Natural killer cell treated with Interleukin-12 subunit alpha and Interleukin-12 subunit beta and Interleukin-15 and Interleukin-18, amount 100 ng/mL, for 72 hours (primary cell): ENCODE results near the gene RUVBL2. TPM values are rescaled to one million over a fixed set of nuclear protein-coding genes. Genes with fewer than 3 reads are reported as not detected.
A peak's percentile ranks its signal among the peaks of the same experiment; 100 is the strongest.

Experiments used
- ATAC-seq, 2 donors: fragments of 150-1000 bp; cut with Tn5 transposase in 1 of 2; sonication (Bioruptor Pico), chemical (Tn5 transposase) in 1 of 2; 2 replicates each; pipeline ENCODE4 v1.10.0; 2021
- DNase-seq: peaks from one replicate; pipeline ENCODE4 v3.0.0; 2022; ENCODE audit warnings: low spot score
- H3K27ac Mint-ChIP-seq, 2 donors: 1 replicate in 1 of 2; 2 replicates in 1 of 2; pipeline ENCODE4 v1.8.0; 2022; ENCODE audit warnings: mixed read lengths in 2 of 2, mild to moderate bottlenecking in 1 of 2, moderate library complexity in 1 of 2
- H3K27me3 Mint-ChIP-seq, 2 donors: 1 replicate in 1 of 2; 2 replicates in 1 of 2; pipeline ENCODE4 v1.8.0; 2022; ENCODE audit warnings: mixed read lengths in 2 of 2
- H3K36me3 Mint-ChIP-seq: one replicate; pipeline ENCODE4 v1.8.0; 2022; ENCODE audit warnings: mixed read lengths
- H3K4me1 Mint-ChIP-seq, 2 donors: 1 replicate in 1 of 2; 2 replicates in 1 of 2; pipeline ENCODE4 v1.8.0; 2022; ENCODE audit warnings: low read depth in 2 of 2, mixed read lengths in 2 of 2, mild to moderate bottlenecking in 1 of 2
- H3K4me3 Mint-ChIP-seq: one replicate; pipeline ENCODE4 v1.8.0; 2022; ENCODE audit warnings: mixed read lengths
- H3K9me3 Mint-ChIP-seq: 2 replicates; pipeline ENCODE4 v1.8.0; 2022; ENCODE audit warnings: mixed read lengths
- total RNA-seq, 2 donors: library from RNA; stranded (reverse); gene quantifications; one replicate each; pipeline ENCODE4 v1.2.3, GENCODE V29; 2022

The RUVBL2 gene
- total RNA-seq, 2 donors from 2014 or later: 101 to 173 TPM

GRCh38 chr19:48988860-48989259 lies 4.8 kb upstream of the RUVBL2 start:
- no peak for ATAC-seq
- Mint-ChIP-seq H3K9me3 (no peaks in the 10 kb centered on the region), H3K27ac (no peak overlapping the region), H3K4me1 (peaks cover 20 to 27% of the 10 kb centered on the region in 2 donors), H3K4me3 (no peak overlapping the region), H3K36me3 (peaks cover 8% of the 10 kb centered on the region), H3K27me3 (no peaks in the 10 kb centered on the region)
- no peak for DNase-seq

- peaks cover 27 to 31% of the 10 kb centered on the region in 2 donors for H3K4me1 Mint-ChIP-seq
- no peak overlapping the region for H3K27ac Mint-ChIP-seq
- no peaks in the 10 kb centered on the region for H3K9me3 Mint-ChIP-seq
- DNase-seq: no peak
- no peaks in the 10 kb centered on the region for H3K27me3 Mint-ChIP-seq
- no peak for ATAC-seq
- peaks cover 8% of the 10 kb centered on the region for H3K36me3 Mint-ChIP-seq
- H3K4me3 Mint-ChIP-seq: no peak overlapping the region
Observed at GRCh38 chr19:48989701-48990291, 3.9 kb upstream of the RUVBL2 start.

- Mint-ChIP-seq H3K4me3 (no peak overlapping the region), H3K4me1 (peaks cover 33 to 37% of the 10 kb centered on the region in 2 donors), H3K36me3 (peaks cover 8% of the 10 kb centered on the region), H3K27me3 (no peaks in the 10 kb centered on the region), H3K9me3 (no peaks in the 10 kb centered on the region), H3K27ac (peak overlapping the region in 1 of 2 donors; percentile 95)
- ATAC-seq: no peak
- DNase-seq: no peak
Observed at GRCh38 chr19:48990400-48990799, 3.3 kb upstream of the RUVBL2 start.

GRCh38 chr19:48991011-48991609 lies 2.6 kb upstream of the RUVBL2 start:
- Mint-ChIP-seq H3K9me3 (no peaks in the 10 kb centered on the region), H3K36me3 (peaks cover 8% of the 10 kb centered on the region)

DNA sequence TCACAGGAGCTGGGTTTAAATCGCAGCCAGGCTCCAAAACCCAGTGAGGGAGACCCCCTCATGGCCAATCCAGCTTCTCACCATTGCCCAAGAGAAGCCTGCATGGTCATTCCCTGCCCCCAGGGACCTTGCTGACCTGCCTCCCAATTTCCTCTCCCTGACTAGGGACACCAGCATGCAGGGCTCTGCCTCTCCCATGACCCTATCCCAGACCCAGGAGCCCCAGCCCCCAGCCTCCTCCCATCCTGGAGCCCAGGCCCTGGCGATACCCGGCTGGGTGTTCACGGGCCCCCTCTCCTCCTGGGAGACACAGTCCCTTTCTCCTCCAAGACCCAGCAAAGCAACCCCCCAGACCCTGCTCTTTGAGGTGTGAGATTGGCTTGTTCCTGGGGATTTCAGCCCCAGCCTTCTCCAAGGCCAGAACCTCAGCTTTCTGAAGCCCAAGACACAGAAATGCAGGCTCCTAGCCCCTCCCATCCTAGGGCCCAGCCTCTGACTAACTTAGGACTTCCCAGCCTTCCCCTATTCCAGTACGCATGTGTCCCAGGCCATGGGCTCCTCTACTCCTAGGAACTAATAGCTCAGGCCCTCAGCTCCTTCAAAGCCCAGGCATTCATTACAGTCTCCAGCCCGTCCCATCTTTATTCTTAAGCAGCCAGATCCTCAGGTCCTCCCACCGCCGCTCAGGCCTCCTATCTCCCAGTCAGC lies 1.7 kb upstream of the RUVBL2 start:
- no peaks in the 10 kb centered on the region for H3K9me3 Mint-ChIP-seq
- no peaks in the 10 kb centered on the region for H3K27me3 Mint-ChIP-seq
- peaks cover 8% of the 10 kb centered on the region for H3K36me3 Mint-ChIP-seq
- no peak for ATAC-seq
- peak overlapping the region; percentile 95 to 96 for H3K27ac Mint-ChIP-seq
- no peak for DNase-seq
- H3K4me1 Mint-ChIP-seq: peaks cover 34 to 38% of the 10 kb centered on the region in 2 donors
- peak overlapping the region; percentile 99 for H3K4me3 Mint-ChIP-seq

More at GRCh38 chr19:48991011-48991609, 2.6 kb upstream of the RUVBL2 start:
- H3K4me3 Mint-ChIP-seq: peak overlapping the region; percentile 10
- DNase-seq (no peak), ATAC-seq (no peak)
- peak overlapping the region in 1 of 2 donors; percentile 95 for H3K27ac Mint-ChIP-seq
- no peaks in the 10 kb centered on the region for H3K27me3 Mint-ChIP-seq
- H3K4me1 Mint-ChIP-seq: peaks cover 34 to 37% of the 10 kb centered on the region in 2 donors

GRCh38 chr19:48992581-48993174 lies 1.0 kb upstream of the RUVBL2 start:
- DNase-seq (peak; percentile 63), ATAC-seq (no peak)
- peak overlapping the region; percentile 95 to 96 for H3K27ac Mint-ChIP-seq
- H3K27me3 Mint-ChIP-seq: no peaks in the 10 kb centered on the region
- H3K4me3 Mint-ChIP-seq: peak overlapping the region; percentile 99
- H3K4me1 Mint-ChIP-seq: peaks cover 34 to 41% of the 10 kb centered on the region in 2 donors
- H3K36me3 Mint-ChIP-seq: peaks cover 8% of the 10 kb centered on the region
- no peaks in the 10 kb centered on the region for H3K9me3 Mint-ChIP-seq

DNA sequence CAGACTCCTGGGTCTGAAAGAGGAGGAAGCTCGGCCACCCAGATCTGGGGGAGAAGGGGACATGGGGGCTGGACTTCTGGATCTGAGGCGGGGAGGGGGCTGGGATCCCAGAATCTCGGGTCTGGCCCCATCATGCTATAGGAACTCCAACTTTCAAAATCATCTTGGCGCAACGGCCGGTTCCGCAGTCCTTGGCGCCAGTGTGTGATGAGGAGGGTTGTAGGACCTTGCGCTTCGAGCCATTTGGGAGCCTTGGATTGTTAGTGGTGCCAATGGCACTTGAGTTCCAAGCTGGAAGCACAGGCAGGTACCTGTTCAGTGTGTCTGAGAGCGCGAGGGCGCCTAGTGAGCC lies 324 bp downstream of the RUVBL2 start:
- ATAC-seq (no peak), DNase-seq (no peak)
- Mint-ChIP-seq H3K4me3 (peak overlapping the region; percentile 99), H3K27me3 (no peaks in the 10 kb centered on the region), H3K36me3 (peaks cover 4% of the 10 kb centered on the region), H3K4me1 (peaks cover 34 to 42% of the 10 kb centered on the region in 2 donors), H3K27ac (peak overlapping the region; percentile 95 to 96), H3K9me3 (no peaks in the 10 kb centered on the region)

DNA sequence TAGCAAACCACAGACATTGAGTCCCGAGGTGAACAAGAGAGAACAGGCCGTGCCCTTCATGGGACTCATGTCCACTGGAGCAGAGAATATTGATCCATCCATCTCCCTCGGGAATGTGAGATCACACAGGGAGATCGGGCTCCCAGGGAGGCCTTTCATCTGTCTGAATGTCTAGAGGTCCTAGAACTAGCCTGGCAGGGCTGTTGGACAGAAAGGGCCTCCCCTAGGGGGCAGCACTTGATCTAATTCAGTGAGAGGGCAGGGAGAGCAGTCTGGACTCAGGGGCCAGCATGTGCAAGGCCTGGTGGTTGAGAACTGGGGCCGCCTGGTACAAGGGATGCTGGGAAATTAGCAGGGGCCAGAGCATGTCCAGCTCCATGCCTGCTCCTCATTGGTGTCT lies 4.3 kb downstream of the RUVBL2 start:
- H3K36me3 Mint-ChIP-seq: no peaks in the 10 kb centered on the region
- no peak for DNase-seq
- no peak overlapping the region for H3K27ac Mint-ChIP-seq
- H3K4me3 Mint-ChIP-seq: no peak overlapping the region
- peaks cover 18 to 28% of the 10 kb centered on the region in 2 donors for H3K4me1 Mint-ChIP-seq
- no peaks in the 10 kb centered on the region for H3K27me3 Mint-ChIP-seq
- no peak for ATAC-seq
- no peaks in the 10 kb centered on the region for H3K9me3 Mint-ChIP-seq

GRCh38 chr19:48999481-49000325 lies 6.0 kb downstream of the RUVBL2 start:
- no peaks in the 10 kb centered on the region for H3K9me3 Mint-ChIP-seq
- H3K4me1 Mint-ChIP-seq: peaks cover 7 to 22% of the 10 kb centered on the region in 2 donors
- ATAC-seq (peak; percentile 77 to 78), DNase-seq (peak; percentile 77)
- H3K4me3 Mint-ChIP-seq: no peak overlapping the region
- H3K36me3 Mint-ChIP-seq: no peaks in the 10 kb centered on the region
- H3K27me3 Mint-ChIP-seq: no peaks in the 10 kb centered on the region
- H3K27ac Mint-ChIP-seq: no peak overlapping the region

DNA sequence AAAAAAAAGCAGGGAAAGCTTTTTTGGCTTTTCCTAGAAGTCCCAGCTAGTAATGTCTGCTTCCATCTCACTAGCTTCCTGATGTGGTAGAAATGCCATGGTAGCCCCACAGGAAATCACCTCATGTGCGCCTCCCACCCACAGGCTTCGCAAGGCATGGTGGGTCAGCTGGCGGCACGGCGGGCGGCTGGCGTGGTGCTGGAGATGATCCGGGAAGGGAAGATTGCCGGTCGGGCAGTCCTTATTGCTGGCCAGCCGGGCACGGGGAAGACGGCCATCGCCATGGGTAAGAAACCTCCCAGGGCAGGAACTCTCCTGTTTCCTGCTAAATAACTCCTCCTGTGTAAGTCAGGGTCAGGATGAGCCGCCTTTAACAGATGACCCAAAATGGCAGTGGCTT lies 10.4 kb downstream of the RUVBL2 start:
- Mint-ChIP-seq H3K4me3 (no peak overlapping the region), H3K27ac (no peak overlapping the region), H3K4me1 (peaks cover 0 to 6% of the 10 kb centered on the region in 2 donors), H3K36me3 (no peaks in the 10 kb centered on the region), H3K27me3 (no peaks in the 10 kb centered on the region), H3K9me3 (no peaks in the 10 kb centered on the region)
- no peak for DNase-seq
- ATAC-seq: no peak

DNA sequence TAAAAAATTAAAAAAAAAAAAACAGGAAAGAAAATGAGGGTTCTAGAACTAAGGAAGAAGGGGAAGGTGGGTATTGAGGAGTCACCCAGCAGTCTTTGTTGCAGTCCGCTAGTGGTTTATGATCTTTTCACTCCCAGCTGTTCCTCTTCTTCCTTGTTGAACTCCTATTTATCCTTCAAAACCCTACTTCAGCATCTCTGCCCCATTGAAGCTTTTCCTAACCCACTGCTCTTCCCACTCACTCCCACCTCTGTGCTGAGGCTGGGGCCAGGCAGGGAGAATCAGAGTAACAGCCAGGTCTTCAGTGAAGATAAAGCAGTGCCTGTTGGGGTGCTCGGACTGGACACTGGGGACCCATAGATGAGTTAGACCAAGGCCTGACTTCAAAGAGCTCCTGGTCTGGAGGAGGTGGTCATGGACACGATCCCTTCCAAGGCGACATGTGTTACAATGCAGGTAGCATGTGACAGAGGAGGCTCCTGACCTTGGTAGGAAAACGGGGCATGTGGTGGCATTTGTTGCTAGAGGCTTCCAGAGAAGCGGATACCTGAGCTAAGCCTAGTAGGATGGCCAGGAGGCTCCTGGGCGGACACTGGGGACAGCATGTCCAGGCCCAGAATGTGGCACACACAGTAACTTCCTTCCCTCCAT lies 11.4 kb downstream of the RUVBL2 start:
- Mint-ChIP-seq H3K4me3 (no peak overlapping the region), H3K27ac (no peak overlapping the region), H3K4me1 (no peaks in the 10 kb centered on the region), H3K36me3 (no peaks in the 10 kb centered on the region), H3K9me3 (no peaks in the 10 kb centered on the region), H3K27me3 (no peaks in the 10 kb centered on the region)
- ATAC-seq (no peak), DNase-seq (no peak)

DNA sequence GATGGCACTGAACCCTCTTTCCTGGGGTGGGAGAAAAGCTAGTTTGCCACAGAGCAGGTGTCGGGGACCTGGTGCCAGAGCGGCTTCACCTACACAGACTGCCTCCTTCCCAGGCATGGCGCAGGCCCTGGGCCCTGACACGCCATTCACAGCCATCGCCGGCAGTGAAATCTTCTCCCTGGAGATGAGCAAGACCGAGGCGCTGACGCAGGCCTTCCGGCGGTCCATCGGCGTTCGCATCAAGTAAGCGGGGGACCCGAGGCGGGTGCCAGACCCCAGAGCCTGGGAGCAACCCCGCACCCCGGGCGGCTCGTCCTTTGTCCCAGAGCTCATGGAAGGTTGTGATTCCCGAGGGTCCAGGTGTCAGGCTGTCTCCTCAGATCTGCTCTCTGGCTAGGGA lies 13.2 kb downstream of the RUVBL2 start:
- no peaks in the 10 kb centered on the region for H3K9me3 Mint-ChIP-seq
- H3K36me3 Mint-ChIP-seq: no peaks in the 10 kb centered on the region
- H3K4me3 Mint-ChIP-seq: no peak overlapping the region
- H3K27me3 Mint-ChIP-seq: no peaks in the 10 kb centered on the region
- H3K4me1 Mint-ChIP-seq: peaks cover 0 to 4% of the 10 kb centered on the region in 2 donors
- H3K27ac Mint-ChIP-seq: no peak overlapping the region
- DNase-seq (no peak), ATAC-seq (peak in 1 of 2 donors; percentile 42)

GRCh38 chr19:49009828-49010227 lies 16.1 kb downstream of the RUVBL2 start:
- Mint-ChIP-seq H3K27me3 (no peaks in the 10 kb centered on the region), H3K27ac (no peak overlapping the region), H3K4me1 (peaks cover 0 to 4% of the 10 kb centered on the region in 2 donors), H3K9me3 (no peaks in the 10 kb centered on the region), H3K36me3 (no peaks in the 10 kb centered on the region), H3K4me3 (no peak overlapping the region)
- ATAC-seq (no peak), DNase-seq (no peak)
